Right cardiac atrium (tissue), 5 donors: ENCODE data around the gene TKTL1. TPM values are rescaled to one million over a fixed set of nuclear protein-coding genes. Genes with fewer than 3 reads are reported as not detected.

Experiments used
- polyA plus RNA-seq: library from polyadenylated mRNA; stranded (reverse); fragments of 200-250 nt; gene quantifications from one replicate; pipeline ENCODE4 v1.2.3, GENCODE V29; 2013
- total RNA-seq, 4 donors: library from RNA; stranded (reverse); fragmentation: NEBNext Ultra II Directional; extraction: Animal tissue kit (Norgen Biotek cat#: 25700); gene quantifications; one replicate each; pipeline ENCODE4 v1.2.1, GENCODE V29; 2021
- donor health status: healthy with polysubstance abuse.
- donor health status: DM: no; HTN: yes; CAD: no.
- donor health status: DM: no; HTN: no; CAD: no.
- donor health status: DM: no; HTN: yes; CAD: no; lungs with severe emphysema.
- donor health status: DM: yes; HTN: yes; CAD: no.

Gene TKTL1
- total and polyA plus RNA-seq, 5 donors = 5.5 to 11.9 (median 8.6) TPM

Other genes with a start within 250 kb of the TKTL1 start
- 10 to 100 TPM; 41.2 to 50.2 (median 45.2) TPM for gene MECP2, start 198.1 kb upstream of the TKTL1 start, total RNA-seq
- gene MECP2, start 198.1 kb upstream of the TKTL1 start, polyA plus RNA-seq = 34.9 TPM
- not detected for gene OPN1LW, start 151.6 kb upstream of the TKTL1 start, total RNA-seq
- gene OPN1LW, start 151.6 kb upstream of the TKTL1 start, polyA plus RNA-seq = not detected
- gene OPN1MW, start 113.2 kb upstream of the TKTL1 start, total RNA-seq = not detected
- gene OPN1MW, start 113.2 kb upstream of the TKTL1 start, polyA plus RNA-seq = not detected
- not detected for gene OPN1MW2, start 76.0 kb upstream of the TKTL1 start, total RNA-seq
- gene OPN1MW2, start 76.0 kb upstream of the TKTL1 start, polyA plus RNA-seq = not detected
- not detected for gene OPN1MW3, start 38.2 kb upstream of the TKTL1 start, total RNA-seq
- not detected for gene OPN1MW3, start 38.2 kb upstream of the TKTL1 start, polyA plus RNA-seq
- not detected for gene TEX28, start 671 bp upstream of the TKTL1 start, total RNA-seq
- not detected for gene TEX28, start 671 bp upstream of the TKTL1 start, polyA plus RNA-seq
- 100 to 1,000 TPM; 262 to 363 (median 298) TPM for gene FLNA, start 78.8 kb downstream of the TKTL1 start, total RNA-seq
- 271 TPM for gene FLNA, start 78.8 kb downstream of the TKTL1 start, polyA plus RNA-seq
- 10 to 100 TPM; 58.5 to 72.9 (median 60.0) TPM for gene EMD, start 83.5 kb downstream of the TKTL1 start, total RNA-seq
- gene EMD, start 83.5 kb downstream of the TKTL1 start, polyA plus RNA-seq = 86.1 TPM
- 1,000 to 10,000 TPM; 2,034 to 2,544 (median 2,211) TPM for gene RPL10, start 102.6 kb downstream of the TKTL1 start, total RNA-seq
- gene RPL10, start 102.6 kb downstream of the TKTL1 start, polyA plus RNA-seq = 2,857 TPM
- 10 to 100 TPM; 47.3 to 52.6 (median 51.2) TPM for gene DNASE1L1, start 113.5 kb downstream of the TKTL1 start, total RNA-seq
- 60.5 TPM for gene DNASE1L1, start 113.5 kb downstream of the TKTL1 start, polyA plus RNA-seq
- gene TAFAZZIN, start 115.7 kb downstream of the TKTL1 start, total RNA-seq = 10 to 100 TPM; 38.0 to 45.0 (median 39.0) TPM
- 43.9 TPM for gene TAFAZZIN, start 115.7 kb downstream of the TKTL1 start, polyA plus RNA-seq
- 10 to 100 TPM; 73.7 to 83.8 (median 77.4) TPM for gene ATP6AP1, start 132.9 kb downstream of the TKTL1 start, total RNA-seq
- 63.1 TPM for gene ATP6AP1, start 132.9 kb downstream of the TKTL1 start, polyA plus RNA-seq
- gene GDI1, start 141.4 kb downstream of the TKTL1 start, total RNA-seq = 10 to 100 TPM; 82.7 to 99.3 (median 96.9) TPM
- 102 TPM for gene GDI1, start 141.4 kb downstream of the TKTL1 start, polyA plus RNA-seq
- gene FAM50A, start 148.3 kb downstream of the TKTL1 start, total RNA-seq = 10 to 100 TPM; 48.6 to 54.0 (median 53.0) TPM
- 88.7 TPM for gene FAM50A, start 148.3 kb downstream of the TKTL1 start, polyA plus RNA-seq
- gene PLXNA3, start 162.5 kb downstream of the TKTL1 start, total RNA-seq = 10 to 100 TPM; 26.5 to 34.0 (median 29.6) TPM
- gene PLXNA3, start 162.5 kb downstream of the TKTL1 start, polyA plus RNA-seq = 12.2 TPM
- gene LAGE3, start 183.5 kb downstream of the TKTL1 start, total RNA-seq = 10 to 100 TPM; 16.3 to 22.0 (median 19.5) TPM
- gene LAGE3, start 183.5 kb downstream of the TKTL1 start, polyA plus RNA-seq = 25.8 TPM
- gene UBL4A, start 190.8 kb downstream of the TKTL1 start, total RNA-seq = 10 to 100 TPM; 51.1 to 62.1 (median 60.3) TPM
- gene UBL4A, start 190.8 kb downstream of the TKTL1 start, polyA plus RNA-seq = 43.6 TPM
- gene SLC10A3, start 194.8 kb downstream of the TKTL1 start, total RNA-seq = 10 to 100 TPM; 14.4 to 18.9 (median 15.5) TPM
- 17.3 TPM for gene SLC10A3, start 194.8 kb downstream of the TKTL1 start, polyA plus RNA-seq
- gene FAM3A, start 220.4 kb downstream of the TKTL1 start, total RNA-seq = 10 to 100 TPM; 55.4 to 60.8 (median 58.9) TPM
- 68.6 TPM for gene FAM3A, start 220.4 kb downstream of the TKTL1 start, polyA plus RNA-seq